Measurements from ENCODE around the gene RNF151. TPM values are rescaled to one million over a fixed set of nuclear protein-coding genes. Genes with fewer than 3 reads are reported as not detected.

RNF151 gene
- total and polyA plus RNA-seq, 2 of the 13 experiments (the other 11 are each of a cell fraction or from before 2014, with no cell fraction given): not detected

DNA sequence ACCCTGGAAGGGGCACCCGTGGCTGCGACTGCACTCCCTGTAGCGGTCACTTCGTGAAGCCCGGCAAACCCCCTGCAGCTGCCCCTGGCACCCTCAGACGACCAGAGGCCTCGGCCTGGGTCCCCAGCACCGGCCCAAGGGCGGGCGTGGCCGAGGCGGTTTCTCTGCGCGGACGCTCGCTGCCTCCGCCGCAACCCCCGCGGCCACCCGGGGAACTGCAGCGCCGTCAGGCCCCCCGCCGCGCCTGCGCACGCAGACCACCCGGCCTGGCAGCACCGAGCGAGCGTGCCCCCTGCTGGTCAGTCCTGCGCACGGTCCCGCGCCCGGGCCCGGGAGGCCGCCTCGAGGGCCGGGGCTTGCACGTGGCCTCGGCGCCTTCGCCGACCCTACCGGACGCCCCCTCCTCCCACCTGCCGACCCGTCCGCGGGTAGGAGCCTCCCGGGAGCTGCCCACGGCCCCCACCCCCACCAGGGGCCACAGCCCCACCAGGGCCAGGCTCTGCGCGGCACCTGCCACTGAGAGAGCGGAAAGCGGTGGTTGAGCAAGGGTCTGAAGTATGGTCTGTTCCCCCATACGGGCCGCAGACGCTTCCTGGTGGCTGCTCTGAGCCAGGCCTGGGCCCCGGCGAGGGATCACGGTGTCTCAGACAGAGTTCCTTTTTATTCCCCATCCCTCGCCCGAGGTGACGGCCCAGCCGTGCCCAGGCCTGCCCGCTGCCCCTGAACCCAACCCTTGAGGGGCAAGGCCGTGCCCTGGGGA lies 36.9 kb upstream of the RNF151 start (continued):
- TF ChIP-seq, protein P1, sequence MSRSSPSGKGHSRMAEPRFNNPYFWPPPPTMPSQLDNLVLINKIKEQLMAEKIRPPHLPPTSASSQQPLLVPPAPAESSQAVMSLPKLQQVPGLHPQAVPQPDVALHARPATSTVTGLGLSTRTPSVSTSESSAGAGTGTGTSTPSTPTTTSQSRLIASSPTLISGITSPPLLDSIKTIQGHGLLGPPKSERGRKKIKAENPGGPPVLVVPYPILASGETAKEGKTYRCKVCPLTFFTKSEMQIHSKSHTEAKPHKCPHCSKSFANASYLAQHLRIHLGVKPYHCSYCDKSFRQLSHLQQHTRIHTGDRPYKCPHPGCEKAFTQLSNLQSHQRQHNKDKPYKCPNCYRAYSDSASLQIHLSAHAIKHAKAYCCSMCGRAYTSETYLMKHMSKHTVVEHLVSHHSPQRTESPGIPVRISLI (CRISPR knock-in tag; IDR thresholded peaks at IDR 0.05; ENCODE audit: borderline replicate concordance): no peak
- TF ChIP-seq, protein P2, sequence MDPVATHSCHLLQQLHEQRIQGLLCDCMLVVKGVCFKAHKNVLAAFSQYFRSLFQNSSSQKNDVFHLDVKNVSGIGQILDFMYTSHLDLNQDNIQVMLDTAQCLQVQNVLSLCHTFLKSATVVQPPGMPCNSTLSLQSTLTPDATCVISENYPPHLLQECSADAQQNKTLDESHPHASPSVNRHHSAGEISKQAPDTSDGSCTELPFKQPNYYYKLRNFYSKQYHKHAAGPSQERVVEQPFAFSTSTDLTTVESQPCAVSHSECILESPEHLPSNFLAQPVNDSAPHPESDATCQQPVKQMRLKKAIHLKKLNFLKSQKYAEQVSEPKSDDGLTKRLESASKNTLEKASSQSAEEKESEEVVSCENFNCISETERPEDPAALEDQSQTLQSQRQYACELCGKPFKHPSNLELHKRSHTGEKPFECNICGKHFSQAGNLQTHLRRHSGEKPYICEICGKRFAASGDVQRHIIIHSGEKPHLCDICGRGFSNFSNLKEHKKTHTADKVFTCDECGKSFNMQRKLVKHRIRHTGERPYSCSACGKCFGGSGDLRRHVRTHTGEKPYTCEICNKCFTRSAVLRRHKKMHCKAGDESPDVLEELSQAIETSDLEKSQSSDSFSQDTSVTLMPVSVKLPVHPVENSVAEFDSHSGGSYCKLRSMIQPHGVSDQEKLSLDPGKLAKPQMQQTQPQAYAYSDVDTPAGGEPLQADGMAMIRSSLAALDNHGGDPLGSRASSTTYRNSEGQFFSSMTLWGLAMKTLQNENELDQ (CRISPR knock-in tag; IDR thresholded peaks at IDR 0.05; ENCODE audit: borderline replicate concordance): no peak
- TF ChIP-seq SAFB2 (CRISPR knock-in tag; IDR thresholded peaks at IDR 0.05; ENCODE audit: borderline replicate concordance, low read depth) (peak; percentile 84; the same call in 1 of the 2 replicates), RORA (CRISPR knock-in tag; IDR thresholded peaks at IDR 0.05) (no peak), PCBP2 (optimal IDR thresholded peaks at IDR 0.05; ENCODE audit: low read depth, low read length, poor library complexity, severe bottlenecking) (no peak), DMAP1 (CRISPR knock-in tag; IDR thresholded peaks at IDR 0.05) (peak; percentile 61; the same call in 1 of the 2 replicates), CBX1 (IDR thresholded peaks at IDR 0.05; ENCODE audit: low read depth) (no peak), ZNF251 (CRISPR knock-in tag; IDR thresholded peaks at IDR 0.05) (no peak), ZNF652 (CRISPR knock-in tag; IDR thresholded peaks at IDR 0.05; ENCODE audit: borderline replicate concordance, low read depth) (no peak), ZNF224 (CRISPR knock-in tag; IDR thresholded peaks at IDR 0.05) (no peak), ZNF747 (CRISPR knock-in tag; IDR thresholded peaks at IDR 0.05; ENCODE audit: borderline replicate concordance) (peak; percentile 75; the same call in 1 of the 2 replicates), SCMH1 (CRISPR knock-in tag; IDR thresholded peaks at IDR 0.05; ENCODE audit: borderline replicate concordance) (no peak), TBL1XR1 (IDR thresholded peaks at IDR 0.05; ENCODE audit: borderline replicate concordance, low read length, partially characterized antibody) (no peak), ZNF33B (CRISPR knock-in tag; IDR thresholded peaks at IDR 0.05) (no peak), AGO2 (optimal IDR thresholded peaks at IDR 0.05; ENCODE audit: low read depth, low read length) (no peak), ZNF563 (CRISPR knock-in tag; IDR thresholded peaks at IDR 0.05) (peak; percentile 80), ZNF644 (CRISPR knock-in tag; IDR thresholded peaks at IDR 0.05; ENCODE audit: low read depth) (no peak), MAF1 (CRISPR knock-in tag; IDR thresholded peaks at IDR 0.05; ENCODE audit: borderline replicate concordance) (no peak), SPEN (CRISPR knock-in tag; IDR thresholded peaks at IDR 0.05; ENCODE audit: low read depth) (peak; percentile 87), ZNF264 (CRISPR knock-in tag; IDR thresholded peaks at IDR 0.05) (no peak), ZNF331 (CRISPR knock-in tag; IDR thresholded peaks at IDR 0.05) (0 out of 2 replicates have a peak, but pooled peaks have one; percentile 59)
- TF ChIP-seq, protein P3, sequence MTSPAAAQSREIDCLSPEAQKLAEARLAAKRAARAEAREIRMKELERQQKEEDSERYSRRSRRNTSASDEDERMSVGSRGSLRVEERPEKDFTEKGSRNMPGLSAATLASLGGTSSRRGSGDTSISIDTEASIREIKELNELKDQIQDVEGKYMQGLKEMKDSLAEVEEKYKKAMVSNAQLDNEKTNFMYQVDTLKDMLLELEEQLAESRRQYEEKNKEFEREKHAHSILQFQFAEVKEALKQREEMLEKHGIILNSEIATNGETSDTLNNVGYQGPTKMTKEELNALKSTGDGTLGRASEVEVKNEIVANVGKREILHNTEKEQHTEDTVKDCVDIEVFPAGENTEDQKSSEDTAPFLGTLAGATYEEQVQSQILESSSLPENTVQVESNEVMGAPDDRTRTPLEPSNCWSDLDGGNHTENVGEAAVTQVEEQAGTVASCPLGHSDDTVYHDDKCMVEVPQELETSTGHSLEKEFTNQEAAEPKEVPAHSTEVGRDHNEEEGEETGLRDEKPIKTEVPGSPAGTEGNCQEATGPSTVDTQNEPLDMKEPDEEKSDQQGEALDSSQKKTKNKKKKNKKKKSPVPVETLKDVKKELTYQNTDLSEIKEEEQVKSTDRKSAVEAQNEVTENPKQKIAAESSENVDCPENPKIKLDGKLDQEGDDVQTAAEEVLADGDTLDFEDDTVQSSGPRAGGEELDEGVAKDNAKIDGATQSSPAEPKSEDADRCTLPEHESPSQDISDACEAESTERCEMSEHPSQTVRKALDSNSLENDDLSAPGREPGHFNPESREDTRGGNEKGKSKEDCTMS (CRISPR knock-in tag; conservative IDR thresholded peaks at IDR 0.05): no peak
- TF ChIP-seq, protein P4, sequence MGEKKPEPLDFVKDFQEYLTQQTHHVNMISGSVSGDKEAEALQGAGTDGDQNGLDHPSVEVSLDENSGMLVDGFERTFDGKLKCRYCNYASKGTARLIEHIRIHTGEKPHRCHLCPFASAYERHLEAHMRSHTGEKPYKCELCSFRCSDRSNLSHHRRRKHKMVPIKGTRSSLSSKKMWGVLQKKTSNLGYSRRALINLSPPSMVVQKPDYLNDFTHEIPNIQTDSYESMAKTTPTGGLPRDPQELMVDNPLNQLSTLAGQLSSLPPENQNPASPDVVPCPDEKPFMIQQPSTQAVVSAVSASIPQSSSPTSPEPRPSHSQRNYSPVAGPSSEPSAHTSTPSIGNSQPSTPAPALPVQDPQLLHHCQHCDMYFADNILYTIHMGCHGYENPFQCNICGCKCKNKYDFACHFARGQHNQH (CRISPR knock-in tag; IDR thresholded peaks at IDR 0.05): peak; percentile 24; the same call in 1 of the 2 replicates

All from HepG2 (cell line).